ENCODE results near the gene MUC5AC. TPM values are rescaled to one million over a fixed set of nuclear protein-coding genes. Genes with fewer than 3 reads are reported as not detected.

MUC5AC gene
- total RNA-seq, 1 experiment from 2014 or later, result 51.2 TPM

GRCh38 chr11:1125803-1126202 lies 31.9 kb upstream of the MUC5AC start:
- BruUV-seq (replicated peaks), result no TSS peak
- Mint-ChIP-seq H3K27me3 (ENCODE audit: unreplicated experiment) (peaks cover 37% of the 10 kb centered on the region), H3K9me3 (ENCODE audit: low read depth, unreplicated experiment) (peaks cover 4% of the 10 kb centered on the region), H3K4me1 (ENCODE audit: low read depth, unreplicated experiment) (no peaks in the 10 kb centered on the region), H3K4me3 (ENCODE audit: low read depth, unreplicated experiment) (no peak overlapping the region), H3K27ac (ENCODE audit: unreplicated experiment) (no peak overlapping the region), H3K36me3 (ENCODE audit: insufficient read depth, unreplicated experiment) (peaks cover 2% of the 10 kb centered on the region)
- TF ChIP-seq CTCF (IDR thresholded peaks at IDR 0.05; ENCODE audit: unreplicated experiment), result no peak
- CTCF ChIA-PET, result no interaction called here
- no peak for DNase-seq
- intact Hi-C loops (cut with micrococcal nuclease; ENCODE audit: unreplicated experiment), result no loop called here

GRCh38 chr11:1126491-1126926 lies 31.2 kb upstream of the MUC5AC start:
- no peak for TF ChIP-seq CTCF (IDR thresholded peaks at IDR 0.05; ENCODE audit: unreplicated experiment)
- CTCF ChIA-PET, result no interaction called here
- intact Hi-C loops (cut with micrococcal nuclease; ENCODE audit: unreplicated experiment), result no loop called here

GRCh38 chr11:1126935-1127663 lies 30.7 kb upstream of the MUC5AC start:
- Mint-ChIP-seq H3K4me1 (ENCODE audit: low read depth, unreplicated experiment) (no peaks in the 10 kb centered on the region), H3K4me3 (ENCODE audit: low read depth, unreplicated experiment) (no peak overlapping the region), H3K36me3 (ENCODE audit: insufficient read depth, unreplicated experiment) (peaks cover 4% of the 10 kb centered on the region), H3K27ac (ENCODE audit: unreplicated experiment) (no peak overlapping the region), H3K27me3 (ENCODE audit: unreplicated experiment) (peaks cover 37% of the 10 kb centered on the region), H3K9me3 (ENCODE audit: low read depth, unreplicated experiment) (peaks cover 4% of the 10 kb centered on the region)
- CTCF ChIA-PET, result no interaction called here
- no peak for TF ChIP-seq CTCF (IDR thresholded peaks at IDR 0.05; ENCODE audit: unreplicated experiment)
- no peak for DNase-seq
- BruUV-seq (replicated peaks), result no TSS peak
- intact Hi-C loops (cut with micrococcal nuclease; ENCODE audit: unreplicated experiment), result no loop called here

More at GRCh38 chr11:1126491-1126926, 31.2 kb upstream of the MUC5AC start:
- Mint-ChIP-seq H3K4me1 (ENCODE audit: low read depth, unreplicated experiment) (no peaks in the 10 kb centered on the region), H3K27me3 (ENCODE audit: unreplicated experiment) (peaks cover 37% of the 10 kb centered on the region), H3K36me3 (ENCODE audit: insufficient read depth, unreplicated experiment) (peaks cover 4% of the 10 kb centered on the region), H3K4me3 (ENCODE audit: low read depth, unreplicated experiment) (no peak overlapping the region), H3K9me3 (ENCODE audit: low read depth, unreplicated experiment) (peaks cover 4% of the 10 kb centered on the region), H3K27ac (ENCODE audit: unreplicated experiment) (no peak overlapping the region)
- BruUV-seq (replicated peaks), result no TSS peak
- DNase-seq, result no peak

- no TSS peak for BruUV-seq (replicated peaks)
- Mint-ChIP-seq H3K27ac (ENCODE audit: unreplicated experiment) (no peak overlapping the region), H3K27me3 (ENCODE audit: unreplicated experiment) (peaks cover 32% of the 10 kb centered on the region), H3K36me3 (ENCODE audit: insufficient read depth, unreplicated experiment) (peaks cover 4% of the 10 kb centered on the region), H3K4me1 (ENCODE audit: low read depth, unreplicated experiment) (no peaks in the 10 kb centered on the region), H3K4me3 (ENCODE audit: low read depth, unreplicated experiment) (no peak overlapping the region), H3K9me3 (ENCODE audit: low read depth, unreplicated experiment) (peaks cover 4% of the 10 kb centered on the region)
- intact Hi-C loops (cut with micrococcal nuclease; ENCODE audit: unreplicated experiment), result no loop called here
- CTCF ChIA-PET, result no interaction called here
- peak; percentile 0 for DNase-seq
- no peak for TF ChIP-seq CTCF (IDR thresholded peaks at IDR 0.05; ENCODE audit: unreplicated experiment)
Measured at GRCh38 chr11:1127664-1128162, 30.0 kb upstream of the MUC5AC start.
